Stomach (tissue), 9 donors: ENCODE results near the gene SLITRK2. TPM values are rescaled to one million over a fixed set of nuclear protein-coding genes. Genes with fewer than 3 reads are reported as not detected.

Experiments used
- DNase-seq, 2 donors: peaks; one replicate each; pipeline versions ENCODE4 v3.0.0 to v3.0.0-alpha.2; 2013 to 2019
- H3K27ac ChIP-seq, 5 donors: fragments of 200-600 bp in 4 of 5; sonication (generic) in 4 of 5; one replicate each; pipeline ENCODE4 v1.5.1; 2013 to 2019; ENCODE audit warnings: mild to moderate bottlenecking in 1 of 5, moderate library complexity in 1 of 5
- H3K27me3 ChIP-seq, 3 donors: fragments of 200-600 bp; sonication (generic); one replicate each; pipeline ENCODE4 v1.5.1; 2017 to 2019; ENCODE audit warnings: mixed run types in 1 of 3
- H3K36me3 ChIP-seq, 4 donors: fragments of 200-600 bp; sonication (generic); 1 replicate in 3 of 4; 2 replicates in 1 of 4; pipeline ENCODE4 v1.5.1; 2016 to 2019
- H3K4me1 ChIP-seq, 4 donors: fragments of 200-600 bp; sonication (generic); one replicate each; pipeline ENCODE4 v1.5.1; 2016 to 2019
- H3K4me3 ChIP-seq, 4 donors: fragments of 200-600 bp; sonication (generic) in 3 of 4; one replicate each; pipeline ENCODE4 v1.5.1; 2016 to 2019; ENCODE audit warnings: mild to moderate bottlenecking in 1 of 4
- H3K9me3 ChIP-seq, 4 donors: fragments of 200-600 bp; sonication (generic); one replicate each; pipeline ENCODE4 v1.5.1; 2016 to 2019
- CTCF ChIP-seq, 7 experiments: fragments of 450-650 bp in 4 of 7; fragments of 200-600 bp in 3 of 7; sonication (generic) in 3 of 7; IDR thresholded peaks; one replicate each; pipeline ENCODE4 v1.5.1; 2016 to 2019; ENCODE audit warnings: antibody characterized with exemption in 7 of 7, control low read depth in 2 of 7, mild to moderate bottlenecking in 1 of 7
- EP300 ChIP-seq: sonication (generic); formaldehyde crosslinking; IDR thresholded peaks from one replicate; pipeline ENCODE4 v1.6.1; 2017; ENCODE audit warnings: antibody characterized with exemption
- POLR2A ChIP-seq, 4 donors: fragments of 450-650 bp; IDR thresholded peaks; one replicate each; pipeline ENCODE4 v1.6.1; 2016; ENCODE audit warnings: antibody characterized with exemption in 4 of 4, control low read depth in 2 of 4, mild to moderate bottlenecking in 1 of 4, moderate library complexity in 1 of 4
- POLR2AphosphoS5 ChIP-seq, 3 donors: sonication (generic); formaldehyde crosslinking; IDR thresholded peaks; one replicate each; pipeline ENCODE4 v1.6.1; 2016; ENCODE audit warnings: antibody characterized with exemption in 3 of 3
- WGBS, 5 donors: extraction: QIAGEN DNeasy Blood & Tissue Kit in 3 of 5; methylation state at CpG; one replicate each; pipeline versions ENCODE4 v1.1.5 to v1.1.7; 2013 to 2018; 5-methylcytosine and 5-hydroxymethylcytosine counted together
- intact Hi-C: fragments of 100-400 bp; cut with DNase I; formaldehyde crosslinking; loops from one replicate; pipeline ENCODE4 v1.15.1; 2023; ENCODE audit warnings: low total_unique reads
- polyA plus RNA-seq, 3 donors: library from polyadenylated mRNA; stranded (reverse); fragments of 200-250 nt; gene quantifications; one replicate each; pipeline ENCODE4 v1.2.3, GENCODE V29; 2013
- total RNA-seq, 5 donors: library from RNA; depleted of rRNA; stranded (reverse); fragments of >200 nt; gene quantifications; one replicate each; pipeline versions ENCODE4 v1.1.0 to v1.2.3, GENCODE V29; 2014 to 2016
- donor health status: healthy with polysubstance abuse.
- donor health status: Bipolar disorder and iron deficiency.
- donor health status: healthy.

Gene SLITRK2
- total and polyA plus RNA-seq, 8 donors, result under 0.01 to 3.5 (median 0.33) TPM; not detected in 4

DNA sequence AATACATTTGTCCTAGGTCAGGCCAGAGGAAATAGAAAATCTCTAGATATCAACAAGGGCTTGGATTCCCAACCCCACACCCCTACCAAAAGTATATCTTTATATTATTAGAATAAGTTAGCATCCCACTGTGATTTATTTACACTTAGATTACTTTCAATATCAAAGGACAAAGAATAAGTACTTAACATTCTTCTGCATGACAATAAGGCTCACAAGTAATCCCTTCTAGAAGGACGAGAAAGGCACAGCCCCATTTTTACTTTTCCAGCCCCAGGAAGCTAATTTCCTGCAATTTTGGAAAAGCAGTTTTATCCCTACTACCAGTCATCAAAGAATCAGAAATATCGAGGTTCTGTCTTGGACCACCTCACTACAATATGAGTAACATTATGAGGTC lies 14.1 kb upstream of the SLITRK2 start:
- DNase-seq, result no peak
- intact Hi-C loops, result no loop called here
- Histone ChIP-seq H3K36me3 (no peaks in the 10 kb centered on the region), H3K9me3 (peaks cover 0 to 9% (median 3%) of the 10 kb centered on the region in 4 donors), H3K4me3 (no peak overlapping the region), H3K27me3 (no peaks in the 10 kb centered on the region), H3K27ac (no peak overlapping the region), H3K4me1 (no peaks in the 10 kb centered on the region)
- WGBS, 5 donors, result 23 to 60% (median 32%) methylated on average over 2 of the region's 2 CpGs
- TF ChIP-seq POLR2AphosphoS5 (IDR thresholded peaks at IDR 0.05) (no peak), EP300 (no peak), CTCF (IDR thresholded peaks at IDR 0.05) (no peak), POLR2A (IDR thresholded peaks at IDR 0.05) (no peak)

DNA sequence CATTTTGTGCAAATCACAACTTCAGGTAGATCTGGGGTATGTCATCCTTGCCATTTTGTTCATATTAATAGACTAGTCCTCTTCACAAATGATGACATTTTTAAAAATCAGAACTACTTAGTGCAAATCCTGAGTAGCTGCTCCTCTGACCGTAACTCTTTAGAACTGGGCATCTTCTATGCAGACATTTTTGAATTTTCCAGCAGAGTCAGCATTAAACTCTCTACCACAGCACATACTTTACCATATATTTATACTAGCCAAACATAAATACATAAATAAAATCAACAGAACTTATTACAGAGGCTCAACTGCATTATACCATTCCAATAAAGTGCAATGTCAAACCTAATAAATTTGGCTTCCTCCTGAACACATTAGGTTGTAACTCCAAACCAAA lies 4.5 kb upstream of the SLITRK2 start:
- Histone ChIP-seq H3K27ac (no peak overlapping the region), H3K4me1 (peaks cover 0 to 11% (median 7%) of the 10 kb centered on the region in 4 donors), H3K36me3 (no peaks in the 10 kb centered on the region), H3K27me3 (peaks cover 0 to 16% (median 4%) of the 10 kb centered on the region in 3 donors), H3K9me3 (peaks cover 0 to 4% (median 0%) of the 10 kb centered on the region in 4 donors), H3K4me3 (no peak overlapping the region)
- 68 to 83% (median 83%) methylated on average over 1 of the region's 1 CpG for WGBS, 5 donors
- no peak for TF ChIP-seq POLR2A (IDR thresholded peaks at IDR 0.05)
- no peak for TF ChIP-seq CTCF (IDR thresholded peaks at IDR 0.05)
- TF ChIP-seq POLR2AphosphoS5 (IDR thresholded peaks at IDR 0.05), result no peak
- no peak for TF ChIP-seq EP300
- DNase-seq, result no peak
- intact Hi-C loops, result no loop called here

DNA sequence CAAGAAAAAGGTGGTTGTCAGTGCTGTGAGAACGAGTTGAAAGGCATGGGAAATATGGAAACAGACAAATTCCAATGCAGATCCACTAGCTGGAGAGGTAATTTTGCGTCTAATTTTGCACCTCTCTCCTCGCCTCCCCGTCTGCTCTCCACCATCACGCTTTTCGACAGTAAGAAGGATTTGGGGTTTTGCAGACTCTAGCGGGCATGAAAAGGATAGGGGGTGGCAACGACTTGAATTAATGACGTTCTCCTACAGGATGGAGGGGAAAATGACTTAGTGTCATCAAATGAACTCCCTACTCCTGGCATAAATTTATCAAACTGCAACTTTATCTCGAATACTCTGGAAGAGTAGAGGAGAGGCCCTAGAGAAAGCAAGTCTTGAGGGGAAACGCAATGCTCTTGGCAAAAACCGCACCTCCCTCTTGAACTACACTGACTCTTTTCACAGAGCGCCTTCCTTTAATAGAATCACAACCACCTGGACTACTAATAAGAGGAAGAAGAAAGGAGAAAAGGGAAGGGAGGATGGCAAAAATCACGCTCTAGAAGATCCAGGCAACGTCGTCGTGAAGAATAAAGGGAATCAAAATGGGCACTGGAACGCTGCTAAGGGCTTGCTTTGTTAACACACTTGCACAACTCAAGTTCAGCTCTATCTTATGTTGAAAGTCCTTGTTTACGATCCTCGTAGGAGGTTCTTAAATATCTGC lies 871 bp upstream of the SLITRK2 start:
- DNase-seq, result no peak
- H3K9me3 ChIP-seq, result peaks cover 0 to 8% (median 2%) of the 10 kb centered on the region in 4 donors
- intact Hi-C loops, result no loop called here
- peak overlapping the region in 2 of 4 donors; percentile 36 for H3K4me3 ChIP-seq
- TF ChIP-seq POLR2A (IDR thresholded peaks at IDR 0.05) (no peak), CTCF (IDR thresholded peaks at IDR 0.05) (no peak), POLR2AphosphoS5 (IDR thresholded peaks at IDR 0.05) (no peak), EP300 (no peak)
- no peaks in the 10 kb centered on the region for H3K36me3 ChIP-seq
- WGBS, 5 donors, result 10 to 28% (median 15%) methylated on average over 18 to 20 of the region's 20 CpGs
- H3K27me3 ChIP-seq, result peaks cover 0 to 49% (median 27%) of the 10 kb centered on the region in 3 donors
- H3K27ac ChIP-seq, result no peak overlapping the region
- H3K4me1 ChIP-seq, result peaks cover 0 to 25% (median 13%) of the 10 kb centered on the region in 4 donors

- intact Hi-C loops, result no loop called here
- TF ChIP-seq POLR2AphosphoS5 (IDR thresholded peaks at IDR 0.05) (no peak), EP300 (no peak), CTCF (IDR thresholded peaks at IDR 0.05) (no peak), POLR2A (IDR thresholded peaks at IDR 0.05) (no peak)
- Histone ChIP-seq H3K27me3 (peaks cover 0 to 61% (median 30%) of the 10 kb centered on the region in 3 donors), H3K9me3 (peaks cover 0 to 8% (median 2%) of the 10 kb centered on the region in 4 donors), H3K27ac (no peak overlapping the region), H3K4me3 (peak overlapping the region; percentile 27 to 36 (median 33)), H3K4me1 (peaks cover 0 to 25% (median 13%) of the 10 kb centered on the region in 4 donors), H3K36me3 (no peaks in the 10 kb centered on the region)
- 1 to 51% (median 8%) methylated on average over 15 to 70 of the region's 70 CpGs for WGBS, 5 donors
- peak in 1 of 2 donors; percentile 21 for DNase-seq
Observed at GRCh38 chrX:145818186-145819113, 821 bp downstream of the SLITRK2 start.
